GM10248 (cell line): ENCODE results near the gene CDNF.
A peak's percentile ranks its signal among the peaks of the same experiment; 100 is the strongest.
"Not testable (repeated sequence)": the region's sequence is repeated elsewhere in the genome, so short reads cannot be mapped to it uniquely, and the experiment has no call there.

Source experiments
- CTCF ChIA-PET: fragments of 300-600 bp; sonication (Branson Sonifier 250); formaldehyde crosslinking; extraction: SDS; loops from one replicate; lab custom pipeline; 2021; ENCODE audit warnings: antibody characterized with exemption; lab: Yijun Ruan, JAX
- POLR2A ChIA-PET: fragments of 350-650 bp; sonication (Branson Sonifier 250); formaldehyde crosslinking; extraction: SDS; loops from one replicate; lab custom pipeline; 2020; ENCODE audit warnings: antibody characterized with exemption; lab: Yijun Ruan, JAX
- DNase-seq: peaks from one replicate; pipeline ENCODE4 v3.0.0; 2012; ENCODE audit errors: extremely low spot score
- CTCF ChIP-seq: IDR thresholded peaks from 2 replicates; pipeline ENCODE4 v1.5.1; 2012; ENCODE audit warnings: mild to moderate bottlenecking, low read depth; ENCODE audit errors: extremely low read depth, missing control alignments, control extremely low read depth

CDNF gene

GRCh38 chr10:14878266-14879123 is 40.7 kb upstream of the CDNF start, which contains the start of gene SUV39H2:
Gene SUV39H2, plus strand, starts transcription at chr10:14878866. Its CDS starts 23 bp downstream, at chr10:14878889.
- CTCF ChIA-PET: interaction anchor here (1.0 to 2.9 kb wide), 16 partner anchors 8 to 269 kb away, joined by 3 to 11 read pairs (median 4); partner anchors contain the start of genes CDNF, DCLRE1C, HSPA14 and MSANTD7
- TF ChIP-seq CTCF: peak; percentile 12
- peak; percentile 100 for DNase-seq
- POLR2A ChIA-PET: interaction anchor here (1.0 to 1.7 kb wide), 3 partner anchors 40 to 81 kb away, joined by 4 to 7 read pairs (median 4); partner anchors contain the start of genes CDNF, DCLRE1C, HSPA14 and MEIG1

DNA sequence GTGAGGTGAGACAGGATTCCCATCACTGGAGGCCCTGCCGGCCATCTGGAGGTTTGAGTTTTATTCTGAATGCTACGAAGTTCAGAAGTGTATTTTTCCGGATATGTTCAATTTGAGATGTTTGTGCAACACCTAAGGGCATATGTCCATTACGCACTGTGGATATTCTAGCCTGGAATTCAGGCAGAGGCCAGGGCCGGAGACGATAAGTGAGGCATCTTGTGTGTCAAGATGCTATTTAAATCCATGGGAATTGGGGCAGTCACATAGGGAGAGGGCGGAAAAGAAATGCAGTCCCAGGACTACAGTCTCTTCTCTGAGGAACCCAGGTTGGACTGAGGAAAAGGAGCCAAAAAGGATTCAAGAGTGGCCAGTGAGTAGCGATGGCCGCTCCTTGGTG is 38.9 kb upstream of the CDNF start:
- ChIA-PET CTCF (interaction anchor here (0.9 to 1.9 kb wide), 2 partner anchors 13 to 15 kb away, joined by 3 to 10 read pairs; no protein-coding TSS in a partner anchor), POLR2A (no interaction called here)
- no peak for DNase-seq
- TF ChIP-seq CTCF: no peak

DNA sequence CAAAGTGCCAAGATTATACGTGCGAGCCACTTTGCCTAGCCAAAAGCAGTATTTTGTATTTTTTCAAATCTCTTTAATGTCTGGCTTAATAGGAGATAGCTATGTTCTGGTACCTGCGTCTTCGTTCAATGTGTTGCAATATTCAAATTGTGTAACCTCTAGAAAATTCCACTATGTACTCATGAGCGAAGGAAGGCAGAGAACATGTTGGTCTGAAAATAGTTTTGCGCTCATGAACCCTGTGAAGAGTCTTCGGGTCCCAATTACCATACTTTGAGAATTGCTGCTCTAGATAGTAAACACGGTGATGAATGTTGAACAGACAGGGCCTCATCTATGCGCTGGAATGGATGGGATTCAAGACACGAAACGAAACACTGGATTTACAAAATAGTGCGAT is 38.1 kb upstream of the CDNF start:
- POLR2A ChIA-PET: no interaction called here
- CTCF ChIA-PET: interaction anchor here (0.9 to 1.5 kb wide), 2 partner anchors 9 to 14 kb away, joined by 3 to 4 read pairs; no protein-coding TSS in a partner anchor
- TF ChIP-seq CTCF: no peak
- DNase-seq: no peak

- CTCF ChIA-PET: interaction anchor here (0.8 to 1.6 kb wide), 4 partner anchors 19 to 336 kb away, joined by 3 to 5 read pairs (median 3); no protein-coding TSS in a partner anchor
- POLR2A ChIA-PET: no interaction called here
- no peak for DNase-seq
- no peak for TF ChIP-seq CTCF
Observed at GRCh38 chr10:14873090-14873760, 35.4 kb upstream of the CDNF start.

DNA sequence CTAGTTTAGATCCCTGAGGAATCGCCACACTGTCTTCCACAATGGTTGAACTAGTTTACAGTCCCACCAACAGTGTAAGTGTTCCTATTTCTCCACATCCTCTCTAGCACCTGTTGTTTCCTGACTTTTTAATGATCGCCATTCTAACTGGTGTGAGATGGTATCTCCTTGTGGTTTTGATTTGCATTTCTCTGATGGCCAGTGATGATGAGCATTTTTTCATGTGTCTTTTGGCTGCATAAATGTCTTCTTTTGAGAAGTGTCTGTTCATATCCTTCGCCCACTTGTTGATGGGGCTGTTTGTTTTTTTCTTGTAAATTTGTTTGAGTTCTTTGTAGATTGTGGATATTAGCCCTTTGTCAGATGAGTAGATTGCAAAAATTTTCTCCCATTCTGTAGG is 27.0 kb upstream of the CDNF start:
- POLR2A ChIA-PET, CTCF ChIA-PET, DNase-seq: not testable (repeated sequence)

DNA sequence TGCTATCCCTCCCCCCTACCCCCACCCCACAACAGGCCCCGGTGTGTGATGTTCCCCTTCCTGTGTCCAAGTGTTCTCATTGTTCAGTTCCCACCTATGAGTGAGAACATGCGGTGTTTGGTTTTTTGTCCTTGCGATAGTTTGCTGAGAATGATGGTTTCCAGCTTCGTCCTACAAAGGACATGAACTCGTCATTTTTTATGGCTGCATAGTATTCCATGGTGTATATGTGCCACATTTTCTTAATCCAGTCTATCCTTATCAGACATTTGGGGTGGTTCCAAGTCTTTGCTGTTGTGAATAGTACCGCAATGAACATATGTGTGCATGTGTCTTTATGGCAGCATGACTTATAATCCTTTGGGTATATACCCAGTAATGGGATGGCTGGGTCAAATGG is 26.6 kb upstream of the CDNF start:
- DNase-seq, POLR2A ChIA-PET: not testable (repeated sequence)
- CTCF ChIA-PET: interaction anchor here (2.9 kb wide), 1 partner anchor 14 kb away, joined by 11 read pairs; the partner anchor contains the start of gene SUV39H2

DNA sequence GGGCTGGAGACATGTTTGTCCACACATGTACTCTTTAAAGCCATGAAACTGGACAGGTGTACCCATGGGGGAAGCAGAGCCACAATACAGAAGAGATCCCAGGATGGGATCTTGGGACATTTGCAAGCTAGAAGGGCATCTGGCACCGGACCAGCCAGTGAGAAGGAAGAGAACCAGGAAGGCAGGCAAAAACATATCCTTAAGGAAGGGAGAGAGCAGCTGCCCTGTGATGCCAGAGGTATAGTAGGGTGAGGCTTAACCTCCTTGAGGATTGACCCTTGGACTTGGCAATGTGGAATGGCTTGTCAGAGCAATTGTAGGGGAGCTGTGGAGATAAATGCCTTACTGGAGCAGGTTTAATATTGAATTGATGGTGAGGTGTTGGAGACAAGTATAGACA is 23.0 kb upstream of the CDNF start:
- TF ChIP-seq CTCF: no peak
- POLR2A ChIA-PET: no interaction called here

More for the DNA sequence above, 23.0 kb upstream of the CDNF start:
- no peak for DNase-seq
- CTCF ChIA-PET: interaction anchor here (1.0 to 1.5 kb wide), 2 partner anchors 10 to 18 kb away, joined by 4 read pairs; no protein-coding TSS in a partner anchor
